K562 (cell line): ENCODE measurements around the gene GART. TPM values are rescaled to one million over a fixed set of nuclear protein-coding genes. Genes with fewer than 3 reads are reported as not detected.
A peak's percentile ranks its signal among the peaks of the same experiment; 100 is the strongest.

Source experiments
- BHLHE40 ChIP-seq: IDR thresholded peaks from 2 replicates; pipeline ENCODE4 v1.6.1; 2011; ENCODE audit warnings: low read length, improper control_type of control experiment
- CBX1 ChIP-seq: sonication (generic); IDR thresholded peaks from 2 replicates; pipeline ENCODE4 v1.6.1; 2016; ENCODE audit warnings: antibody characterized with exemption, low read depth, mild to moderate bottlenecking
- GABPB2 ChIP-seq: fragments of 250-450 bp; sonication (Bioruptor Pico); conservative IDR thresholded peaks from 2 replicates; pipeline ENCODE4 v1.5.1; 2021; ENCODE audit warnings: mild to moderate bottlenecking
- HSF4 ChIP-seq: fragments of 250-450 bp; sonication (Bioruptor Pico); IDR thresholded peaks from 2 replicates; pipeline ENCODE4 v2.1.2; 2022; ENCODE audit warnings: mild to moderate bottlenecking, moderate library complexity, borderline replicate concordance
- KDM1A ChIP-seq, 2 experiments: fragments of 450-650 bp; IDR thresholded peaks; 2 replicates each; pipeline ENCODE4 v1.6.1; 2016; ENCODE audit warnings: mild to moderate bottlenecking in 2 of 2
- MXI1 ChIP-seq: IDR thresholded peaks from 2 replicates; pipeline ENCODE4 v1.6.1; 2011; ENCODE audit warnings: low read depth, mild to moderate bottlenecking, improper control_type of control experiment, low read length
- PHF21A ChIP-seq: fragments of 450-650 bp; IDR thresholded peaks from 2 replicates; pipeline ENCODE4 v1.6.1; 2017; ENCODE audit warnings: low read depth, borderline replicate concordance
- POLR2AphosphoS2 ChIP-seq: IDR thresholded peaks from 2 replicates; pipeline ENCODE4 v1.6.1; 2012; ENCODE audit warnings: low read length, improper control_type of control experiment
- RBM14 ChIP-seq: fragments of 200-400 bp; formaldehyde crosslinking; IDR thresholded peaks from 2 replicates; pipeline ENCODE4 v1.6.1; 2018; ENCODE audit warnings: low read depth, mild to moderate bottlenecking, low read length, moderate library complexity, borderline replicate concordance; ENCODE audit not compliant: insufficient read depth
- SETDB1 ChIP-seq: IDR thresholded peaks from one replicate; pipeline ENCODE4 v1.6.1; 2012; ENCODE audit warnings: low read length, control low read depth, inconsistent platforms
- ZBTB17 ChIP-seq: fragments of 450-650 bp; formaldehyde crosslinking; IDR thresholded peaks from 2 replicates; pipeline ENCODE4 v1.4.0; 2020; ENCODE audit warnings: mild to moderate bottlenecking
- ZBTB26 ChIP-seq: fragments of 450-650 bp; formaldehyde crosslinking; IDR thresholded peaks from 2 replicates; pipeline ENCODE4 v1.4.0; 2022; ENCODE audit warnings: missing genetic modification characterization
- ZC3H8 ChIP-seq: fragments of 450-650 bp; IDR thresholded peaks from 2 replicates; pipeline ENCODE4 v1.6.1; 2017
- ZNF121 ChIP-seq: sonication (generic); formaldehyde crosslinking; conservative IDR thresholded peaks from 2 replicates; pipeline ENCODE4 v1.8.0; 2022; ENCODE audit warnings: missing genetic modification reagents
- ZNF217 ChIP-seq: sonication (generic); formaldehyde crosslinking; IDR thresholded peaks from 2 replicates; pipeline ENCODE4 v1.8.0; 2022; ENCODE audit warnings: mild to moderate bottlenecking, missing genetic modification reagents
- ZNF384 ChIP-seq: IDR thresholded peaks from 2 replicates; pipeline ENCODE4 v1.6.1; 2012; ENCODE audit warnings: low read depth, low read length, improper control_type of control experiment
- ZNF512 ChIP-seq: IDR thresholded peaks from 2 replicates; pipeline ENCODE4 v1.6.1; 2016; ENCODE audit warnings: missing genetic modification characterization, missing compliant biosample characterization
- ZNF764 ChIP-seq: fragments of 250-450 bp; sonication (Bioruptor Pico); IDR thresholded peaks from 2 replicates; pipeline ENCODE4 v1.4.0; 2020; ENCODE audit warnings: low read depth, mild to moderate bottlenecking, moderate library complexity
- ZNF785 ChIP-seq: fragments of 250-450 bp; sonication (Bioruptor Pico); IDR thresholded peaks from 2 replicates; pipeline ENCODE4 v1.4.0; 2020; ENCODE audit warnings: mild to moderate bottlenecking
- polyA plus RNA-seq, 8 experiments: library from polyadenylated mRNA; depleted of rRNA in 4 of 8; stranded (reverse) in 5 of 8; unstranded in 3 of 8; fragments of >200 nt; fragmentation: Nextera tagmentation in 2 of 8; fragmentation: Illumina TruSeq in 1 of 8; extraction: Ambion mirVana in 2 of 8; extraction: Trizol in 1 of 8; gene quantifications; 2 replicates each; pipeline versions ENCODE4 v1.2.1 to v1.2.3, GENCODE V29; 2011 to 2014; ENCODE audit warnings: inconsistent platforms in 1 of 8, missing spikeins in 1 of 8
- total RNA-seq, 7 experiments: library from RNA; depleted of rRNA in 6 of 7; stranded (reverse); fragments of >200 nt in 6 of 7; fragmentation: Illumina TruSeq in 2 of 7; extraction: Trizol in 2 of 7; gene quantifications; 2 replicates each; pipeline versions ENCODE4 v1.2.1 to v1.2.3, GENCODE V29; 2011 to 2021; ENCODE audit warnings: low replicate concordance in 1 of 7
- TF ChIP-seq, protein P1 (sequence below): sonication (generic); formaldehyde crosslinking; IDR thresholded peaks from 2 replicates; pipeline ENCODE4 v1.9.0; 2022; ENCODE audit warnings: mild to moderate bottlenecking, missing genetic modification reagents
- TF ChIP-seq, protein P2 (sequence below): fragments of 250-450 bp; sonication (Bioruptor Pico); IDR thresholded peaks from 2 replicates; pipeline ENCODE4 v1.6.1; 2021; ENCODE audit warnings: mild to moderate bottlenecking
- TF ChIP-seq, protein P3 (sequence below): sonication (generic); formaldehyde crosslinking; IDR thresholded peaks from 2 replicates; pipeline ENCODE4 v1.9.0; 2022; ENCODE audit warnings: mild to moderate bottlenecking, missing genetic modification reagents
- TF ChIP-seq, protein P4 (sequence below): IDR thresholded peaks from 2 replicates; pipeline ENCODE4 v1.6.1; 2012; ENCODE audit warnings: low read depth, low read length, improper control_type of control experiment, borderline replicate concordance

The GART gene
- total and polyA plus RNA-seq, 9 of the 15 experiments (the other 6 are each of a cell fraction or from before 2014, with no cell fraction given): 141 to 429 (median 349) TPM

DNA sequence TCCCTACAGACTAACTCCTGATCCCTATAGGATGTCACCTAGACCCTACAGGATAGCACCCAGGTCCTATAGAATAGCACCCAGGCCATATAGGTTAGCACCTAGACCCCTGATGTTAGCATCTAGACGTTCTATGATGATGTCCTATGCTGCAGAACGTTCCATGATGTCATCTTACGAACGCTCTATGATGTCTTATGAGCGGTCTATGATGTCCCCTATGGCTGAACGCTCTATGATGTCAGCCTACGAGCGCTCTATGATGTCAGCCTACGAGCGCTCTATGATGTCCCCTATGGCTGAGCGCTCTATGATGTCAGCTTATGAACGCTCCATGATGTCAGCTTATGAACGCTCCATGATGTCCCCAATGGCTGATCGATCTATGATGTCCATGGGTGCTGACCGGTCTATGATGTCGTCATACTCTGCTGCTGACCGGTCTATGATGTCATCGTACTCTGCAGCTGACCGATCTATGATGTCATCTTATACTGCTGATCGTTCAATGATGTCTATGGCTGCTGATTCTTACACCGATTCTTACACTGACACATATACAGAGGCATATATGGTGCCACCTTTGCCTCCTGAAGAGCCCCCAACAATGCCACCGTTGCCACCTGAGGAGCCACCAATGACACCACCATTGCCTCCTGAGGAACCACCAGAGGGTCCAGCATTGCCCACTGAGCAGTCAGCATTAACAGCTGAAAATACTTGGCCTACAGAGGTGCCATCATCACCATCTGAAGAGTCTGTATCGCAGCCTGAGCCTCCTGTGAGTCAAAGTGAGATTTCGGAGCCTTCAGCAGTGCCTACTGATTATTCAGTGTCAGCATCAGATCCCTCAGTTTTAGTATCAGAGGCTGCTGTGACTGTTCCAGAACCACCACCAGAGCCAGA is 10.4 kb upstream of the GART start (continued):
- no peak for TF ChIP-seq ZBTB17 (CRISPR knock-in tag)
- TF ChIP-seq SETDB1: no peak
- TF ChIP-seq ZNF764: no peak
- no peak for TF ChIP-seq ZC3H8
- TF ChIP-seq KDM1A (IDR thresholded peaks at IDR 0.05): no peak
- no peak for TF ChIP-seq ZNF512 (tag)
- no peak for TF ChIP-seq PHF21A
- TF ChIP-seq POLR2AphosphoS2: peak; percentile 81; the same call in 1 of the 2 replicates
- TF ChIP-seq, protein P1, sequence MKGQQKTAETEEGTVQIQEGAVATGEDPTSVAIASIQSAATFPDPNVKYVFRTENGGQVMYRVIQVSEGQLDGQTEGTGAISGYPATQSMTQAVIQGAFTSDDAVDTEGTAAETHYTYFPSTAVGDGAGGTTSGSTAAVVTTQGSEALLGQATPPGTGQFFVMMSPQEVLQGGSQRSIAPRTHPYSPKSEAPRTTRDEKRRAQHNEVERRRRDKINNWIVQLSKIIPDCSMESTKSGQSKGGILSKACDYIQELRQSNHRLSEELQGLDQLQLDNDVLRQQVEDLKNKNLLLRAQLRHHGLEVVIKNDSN: peak; percentile 32
- TF ChIP-seq, protein P2, sequence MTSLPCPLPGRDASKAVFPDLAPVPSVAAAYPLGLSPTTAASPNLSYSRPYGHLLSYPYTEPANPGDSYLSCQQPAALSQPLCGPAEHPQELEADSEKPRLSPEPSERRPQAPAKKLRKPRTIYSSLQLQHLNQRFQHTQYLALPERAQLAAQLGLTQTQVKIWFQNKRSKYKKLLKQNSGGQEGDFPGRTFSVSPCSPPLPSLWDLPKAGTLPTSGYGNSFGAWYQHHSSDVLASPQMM (CRISPR knock-in tag): no peak
- no peak for TF ChIP-seq ZNF217 (CRISPR knock-in tag)
- TF ChIP-seq, protein P3, sequence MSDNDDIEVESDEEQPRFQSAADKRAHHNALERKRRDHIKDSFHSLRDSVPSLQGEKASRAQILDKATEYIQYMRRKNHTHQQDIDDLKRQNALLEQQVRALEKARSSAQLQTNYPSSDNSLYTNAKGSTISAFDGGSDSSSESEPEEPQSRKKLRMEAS: 0 out of 2 replicates have a peak, but pooled peaks have one; percentile 10
- no peak for TF ChIP-seq ZNF121 (CRISPR knock-in tag)
- no peak for TF ChIP-seq HSF4 (CRISPR knock-in tag)
- TF ChIP-seq ZNF384: no peak
- no peak for TF ChIP-seq RBM14
- TF ChIP-seq ZBTB26 (CRISPR knock-in tag): no peak
- no peak for TF ChIP-seq ZNF785 (CRISPR knock-in tag)
- TF ChIP-seq, protein P4, sequence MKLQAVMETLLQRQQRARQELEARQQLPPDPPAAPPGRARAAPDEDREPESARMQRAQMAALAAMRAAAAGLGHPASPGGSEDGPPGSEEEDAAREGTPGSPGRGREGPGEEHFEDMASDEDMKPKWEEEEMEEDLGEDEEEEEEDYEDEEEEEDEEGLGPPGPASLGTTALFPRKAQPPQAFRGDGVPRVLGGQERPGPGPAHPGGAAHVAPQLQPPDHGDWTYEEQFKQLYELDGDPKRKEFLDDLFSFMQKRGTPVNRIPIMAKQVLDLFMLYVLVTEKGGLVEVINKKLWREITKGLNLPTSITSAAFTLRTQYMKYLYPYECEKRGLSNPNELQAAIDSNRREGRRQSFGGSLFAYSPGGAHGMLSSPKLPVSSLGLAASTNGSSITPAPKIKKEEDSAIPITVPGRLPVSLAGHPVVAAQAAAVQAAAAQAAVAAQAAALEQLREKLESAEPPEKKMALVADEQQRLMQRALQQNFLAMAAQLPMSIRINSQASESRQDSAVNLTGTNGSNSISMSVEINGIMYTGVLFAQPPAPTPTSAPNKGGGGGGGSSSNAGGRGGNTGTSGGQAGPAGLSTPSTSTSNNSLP: no peak
- no peak for TF ChIP-seq CBX1
- TF ChIP-seq GABPB2 (CRISPR knock-in tag): no peak
- no peak for TF ChIP-seq MXI1
- TF ChIP-seq BHLHE40: no peak
